NCI-H1048 (cell line): ENCODE data around the gene SMG1.
"Not testable (repeated sequence)": the region's sequence is repeated elsewhere in the genome, so short reads cannot be mapped to it uniquely, and the experiment has no call there.

Experiments used
- DNase-seq: peaks from one replicate; lab custom pipeline; 2025; lab: John Stamatoyannopoulos, UW

The SMG1 gene

GRCh38 chr16:18799500-18799899, 126.7 kb downstream of the SMG1 start:
- DNase-seq: no peak

- no peak for DNase-seq
These were observed 128.5 kb downstream of the SMG1 start for GRCh38 chr16:18797746-18798145.

GRCh38 chr16:18796377-18796776, 129.8 kb downstream of the SMG1 start:
- no peak for DNase-seq

- no peak for DNase-seq
These were observed 133.3 kb downstream of the SMG1 start for GRCh38 chr16:18792836-18793433.

GRCh38 chr16:18789850-18790706, 136.1 kb downstream of the SMG1 start, which contains the start of gene RPS15A:
RPS15A (minus strand) TSS chr16:18790334; CDS start chr16:18789113, 1,221 bp downstream.
- peak; percentile 30 for DNase-seq

GRCh38 chr16:18789515-18789849, 136.7 kb downstream of the SMG1 start:
- DNase-seq: no peak

GRCh38 chr16:18788828-18789514, 137.2 kb downstream of the SMG1 start:
- no peak for DNase-seq

- DNase-seq: no peak
These were observed 141.1 kb downstream of the SMG1 start for GRCh38 chr16:18784917-18785623.

- no peak for DNase-seq
These were observed 142.5 kb downstream of the SMG1 start for GRCh38 chr16:18783430-18784341.

GRCh38 chr16:18782697-18783429, 143.3 kb downstream of the SMG1 start:
- DNase-seq: no peak

- DNase-seq: not testable (repeated sequence)
These were observed 145.0 kb downstream of the SMG1 start for GRCh38 chr16:18781232-18781631.

GRCh38 chr16:18780460-18781026, 145.7 kb downstream of the SMG1 start:
- not testable (repeated sequence) for DNase-seq

GRCh38 chr16:18777664-18778063, 148.5 kb downstream of the SMG1 start:
- not testable (repeated sequence) for DNase-seq

- not testable (repeated sequence) for DNase-seq
These were observed 149.9 kb downstream of the SMG1 start for GRCh38 chr16:18776334-18776733.

- DNase-seq: not testable (repeated sequence)
These were observed 151.6 kb downstream of the SMG1 start for GRCh38 chr16:18774651-18775050.

GRCh38 chr16:18772171-18772570, 154.0 kb downstream of the SMG1 start:
- DNase-seq: not testable (repeated sequence)

GRCh38 chr16:18770336-18770962, 155.8 kb downstream of the SMG1 start:
- not testable (repeated sequence) for DNase-seq

- not testable (repeated sequence) for DNase-seq
These were observed 159.0 kb downstream of the SMG1 start for GRCh38 chr16:18767217-18767616.

- DNase-seq: not testable (repeated sequence)
These were observed 163.5 kb downstream of the SMG1 start for GRCh38 chr16:18762713-18763112.
